K562 (cell line): ENCODE results near the gene PDGFA. TPM values are rescaled to one million over a fixed set of nuclear protein-coding genes. Genes with fewer than 3 reads are reported as not detected.

Source experiments
- IRF2 ChIP-seq: sonication (generic); formaldehyde crosslinking; IDR thresholded peaks from 2 replicates; pipeline ENCODE4 v1.8.1; 2022; ENCODE audit warnings: mild to moderate bottlenecking, missing genetic modification reagents
- KAT2B ChIP-seq: IDR thresholded peaks from one replicate; pipeline ENCODE4 v1.6.1; 2012; ENCODE audit warnings: low read depth, mild to moderate bottlenecking, control low read depth, inconsistent platforms, low read length, moderate library complexity
- TCF7L2 ChIP-seq: fragments of 150-350 bp; IDR thresholded peaks from 2 replicates; pipeline ENCODE4 v1.6.1; 2016; ENCODE audit warnings: low read depth, mild to moderate bottlenecking, low read length, moderate library complexity
- TEAD1 ChIP-seq, 2 experiments: fragments of 450-650 bp in 1 of 2; sonication (generic) in 1 of 2; formaldehyde crosslinking; IDR thresholded peaks; 2 replicates each; pipeline versions ENCODE4 v1.4.0 to v1.8.0; 2020 to 2022; ENCODE audit warnings: mild to moderate bottlenecking in 2 of 2, missing genetic modification reagents in 1 of 2
- YBX1 ChIP-seq: fragments of 450-650 bp; IDR thresholded peaks from 2 replicates; pipeline ENCODE4 v1.7.1; 2016; ENCODE audit warnings: mild to moderate bottlenecking
- ZFP36 ChIP-seq: fragments of 150-350 bp; IDR thresholded peaks from 2 replicates; pipeline ENCODE4 v1.6.1; 2018; ENCODE audit warnings: low read length, low read depth; ENCODE audit not compliant: partially characterized antibody
- ZNF232 ChIP-seq: sonication (generic); formaldehyde crosslinking; IDR thresholded peaks from 2 replicates; pipeline ENCODE4 v1.8.0; 2022; ENCODE audit warnings: mild to moderate bottlenecking, missing genetic modification reagents
- ZNF41 ChIP-seq: fragments of 250-450 bp; sonication (Bioruptor Pico); conservative IDR thresholded peaks from 2 replicates; pipeline ENCODE4 v1.4.0; 2020; ENCODE audit warnings: mild to moderate bottlenecking
- polyA plus RNA-seq, 8 experiments: library from polyadenylated mRNA; depleted of rRNA in 4 of 8; stranded (reverse) in 5 of 8; unstranded in 3 of 8; fragments of >200 nt; fragmentation: Nextera tagmentation in 2 of 8; fragmentation: Illumina TruSeq in 1 of 8; extraction: Ambion mirVana in 2 of 8; extraction: Trizol in 1 of 8; gene quantifications; 2 replicates each; pipeline versions ENCODE4 v1.2.1 to v1.2.3, GENCODE V29; 2011 to 2014; ENCODE audit warnings: inconsistent platforms in 1 of 8, missing spikeins in 1 of 8
- total RNA-seq, 7 experiments: library from RNA; depleted of rRNA in 6 of 7; stranded (reverse); fragments of >200 nt in 6 of 7; fragmentation: Illumina TruSeq in 2 of 7; extraction: Trizol in 2 of 7; gene quantifications; 2 replicates each; pipeline versions ENCODE4 v1.2.1 to v1.2.3, GENCODE V29; 2011 to 2021; ENCODE audit warnings: low replicate concordance in 1 of 7
- TF ChIP-seq, protein P1 (sequence below): fragments of 450-650 bp; formaldehyde crosslinking; conservative IDR thresholded peaks from 2 replicates; pipeline ENCODE4 v1.4.0; 2022; ENCODE audit warnings: mild to moderate bottlenecking, missing genetic modification characterization
- TF ChIP-seq, protein P2 (sequence below): fragments of 200-800 bp; sonication (Bioruptor generic); IDR thresholded peaks from 2 replicates; pipeline ENCODE4 v1.6.1; 2017; ENCODE audit warnings: missing genetic modification characterization, missing compliant biosample characterization
- TF ChIP-seq, protein P3 (sequence below): sonication (generic); formaldehyde crosslinking; IDR thresholded peaks from 2 replicates; pipeline ENCODE4 v1.8.0; 2022; ENCODE audit warnings: missing genetic modification reagents, mild to moderate bottlenecking, moderate library complexity, borderline replicate concordance

The PDGFA gene
- total and polyA plus RNA-seq, 9 of the 15 experiments (the other 6 are each of a cell fraction or from before 2014, with no cell fraction given): 2.5 to 10.2 (median 4.6) TPM

DNA sequence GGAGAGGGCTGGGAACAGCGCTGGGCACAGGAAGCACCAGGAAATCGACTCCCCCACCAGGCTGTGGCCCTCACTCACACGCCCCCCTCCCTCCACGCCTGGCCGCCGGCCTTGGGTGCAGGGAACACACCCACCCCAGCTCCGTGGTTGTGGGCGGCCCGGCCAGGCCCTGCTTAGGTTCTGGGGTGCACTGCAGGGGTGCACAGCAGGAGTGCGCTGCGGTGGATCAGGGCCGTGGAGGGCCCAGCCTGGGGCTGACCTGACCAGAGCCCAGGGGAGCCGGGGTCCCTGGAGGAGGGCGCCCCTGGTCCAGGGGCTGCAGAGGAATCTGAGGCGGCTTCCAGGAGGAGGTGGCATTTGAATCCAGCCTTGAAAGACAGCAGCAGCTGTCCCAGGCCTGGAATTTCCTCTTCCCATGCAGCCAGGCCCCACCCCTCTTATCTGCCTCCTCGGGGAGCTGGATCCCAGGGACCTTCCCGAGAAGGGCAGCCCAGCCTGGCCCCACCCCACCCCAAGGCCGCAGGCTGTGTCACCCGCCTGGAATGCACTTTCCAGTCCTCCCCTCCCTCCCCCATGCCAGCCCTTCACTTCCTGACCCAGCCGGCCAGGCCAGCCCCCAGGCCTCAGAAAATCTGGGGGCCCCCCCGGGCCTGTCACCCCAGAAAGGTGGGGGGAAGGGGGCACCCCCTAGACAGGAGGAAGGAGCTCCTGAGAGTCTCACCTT, 18.4 kb upstream of the PDGFA start (continued):
- TF ChIP-seq ZNF232: no peak
- TF ChIP-seq, protein P1, sequence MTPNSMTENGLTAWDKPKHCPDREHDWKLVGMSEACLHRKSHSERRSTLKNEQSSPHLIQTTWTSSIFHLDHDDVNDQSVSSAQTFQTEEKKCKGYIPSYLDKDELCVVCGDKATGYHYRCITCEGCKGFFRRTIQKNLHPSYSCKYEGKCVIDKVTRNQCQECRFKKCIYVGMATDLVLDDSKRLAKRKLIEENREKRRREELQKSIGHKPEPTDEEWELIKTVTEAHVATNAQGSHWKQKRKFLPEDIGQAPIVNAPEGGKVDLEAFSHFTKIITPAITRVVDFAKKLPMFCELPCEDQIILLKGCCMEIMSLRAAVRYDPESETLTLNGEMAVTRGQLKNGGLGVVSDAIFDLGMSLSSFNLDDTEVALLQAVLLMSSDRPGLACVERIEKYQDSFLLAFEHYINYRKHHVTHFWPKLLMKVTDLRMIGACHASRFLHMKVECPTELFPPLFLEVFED: no peak
- TF ChIP-seq ZFP36: peak; percentile 93
- no peak for TF ChIP-seq TCF7L2
- TF ChIP-seq, protein P2, sequence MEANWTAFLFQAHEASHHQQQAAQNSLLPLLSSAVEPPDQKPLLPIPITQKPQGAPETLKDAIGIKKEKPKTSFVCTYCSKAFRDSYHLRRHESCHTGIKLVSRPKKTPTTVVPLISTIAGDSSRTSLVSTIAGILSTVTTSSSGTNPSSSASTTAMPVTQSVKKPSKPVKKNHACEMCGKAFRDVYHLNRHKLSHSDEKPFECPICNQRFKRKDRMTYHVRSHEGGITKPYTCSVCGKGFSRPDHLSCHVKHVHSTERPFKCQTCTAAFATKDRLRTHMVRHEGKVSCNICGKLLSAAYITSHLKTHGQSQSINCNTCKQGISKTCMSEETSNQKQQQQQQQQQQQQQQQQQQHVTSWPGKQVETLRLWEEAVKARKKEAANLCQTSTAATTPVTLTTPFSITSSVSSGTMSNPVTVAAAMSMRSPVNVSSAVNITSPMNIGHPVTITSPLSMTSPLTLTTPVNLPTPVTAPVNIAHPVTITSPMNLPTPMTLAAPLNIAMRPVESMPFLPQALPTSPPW: 0 out of 2 replicates have a peak, but pooled peaks have one; percentile 42
- TF ChIP-seq TEAD1 (CRISPR knock-in tag; IDR thresholded peaks at IDR 0.05): 0 out of 4 replicates have a peak, but pooled peaks of 1 of the 2 experiments have one; percentile 38
- TF ChIP-seq YBX1: no peak
- no peak for TF ChIP-seq KAT2B
- no peak for TF ChIP-seq IRF2 (CRISPR knock-in tag)
- TF ChIP-seq ZNF41 (CRISPR knock-in tag): no peak
- TF ChIP-seq, protein P3, sequence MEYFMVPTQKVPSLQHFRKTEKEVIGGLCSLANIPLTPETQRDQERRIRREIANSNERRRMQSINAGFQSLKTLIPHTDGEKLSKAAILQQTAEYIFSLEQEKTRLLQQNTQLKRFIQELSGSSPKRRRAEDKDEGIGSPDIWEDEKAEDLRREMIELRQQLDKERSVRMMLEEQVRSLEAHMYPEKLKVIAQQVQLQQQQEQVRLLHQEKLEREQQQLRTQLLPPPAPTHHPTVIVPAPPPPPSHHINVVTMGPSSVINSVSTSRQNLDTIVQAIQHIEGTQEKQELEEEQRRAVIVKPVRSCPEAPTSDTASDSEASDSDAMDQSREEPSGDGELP (CRISPR knock-in tag): no peak
